HG02938 (cell line): ENCODE results near the gene INSRR.

Source experiments
- ATAC-seq: cut with Tn5 transposase; IDR thresholded peaks from one replicate; pipeline ENCODE4 v1.9.1; 2021; ENCODE audit warnings: mild to moderate bottlenecking, moderate library complexity; ENCODE audit not compliant: unreplicated experiment

The INSRR gene

GRCh38 chr1:156876281-156876680 is 17.4 kb upstream of the INSRR start:
- no peak for ATAC-seq

- ATAC-seq = no peak
Observed at GRCh38 chr1:156875341-156875615, 16.4 kb upstream of the INSRR start.

- no peak for ATAC-seq
Observed at GRCh38 chr1:156874572-156875340, 15.8 kb upstream of the INSRR start.

GRCh38 chr1:156874142-156874541 is 15.2 kb upstream of the INSRR start:
- no peak for ATAC-seq

GRCh38 chr1:156873659-156874058 is 14.7 kb upstream of the INSRR start:
- ATAC-seq = no peak

- no peak for ATAC-seq
Observed at GRCh38 chr1:156869455-156869854, 10.5 kb upstream of the INSRR start.

GRCh38 chr1:156868341-156868740 is 9.4 kb upstream of the INSRR start:
- ATAC-seq = no peak

GRCh38 chr1:156866249-156866909 is 7.5 kb upstream of the INSRR start:
- no peak for ATAC-seq

- ATAC-seq = no peak
Observed at GRCh38 chr1:156865865-156866248, 6.9 kb upstream of the INSRR start.

- no peak for ATAC-seq
Observed at GRCh38 chr1:156865258-156865657, 6.3 kb upstream of the INSRR start.

- ATAC-seq = no peak
Observed at GRCh38 chr1:156864796-156865195, 5.9 kb upstream of the INSRR start.

- ATAC-seq = no peak
Observed at GRCh38 chr1:156863631-156864030, 4.7 kb upstream of the INSRR start.

GRCh38 chr1:156862997-156863599 is 4.2 kb upstream of the INSRR start:
- no peak for ATAC-seq

- ATAC-seq = no peak
Observed at GRCh38 chr1:156862584-156862983, 3.7 kb upstream of the INSRR start.

GRCh38 chr1:156860628-156861423 is 1.9 kb upstream of the INSRR start, which contains the start of gene NTRK1:
Gene NTRK1, plus strand, starts transcription at chr1:156860865. Its CDS starts 70 bp downstream, at chr1:156860935.
- no peak for ATAC-seq

GRCh38 chr1:156860113-156860627 is 1.3 kb upstream of the INSRR start:
- no peak for ATAC-seq

GRCh38 chr1:156859523-156860112 is 701 bp upstream of the INSRR start:
- no peak for ATAC-seq

GRCh38 chr1:156858555-156858956 is 361 bp downstream of the INSRR start:
- ATAC-seq = no peak

- ATAC-seq = no peak
Observed at GRCh38 chr1:156857532-156857931, 1.4 kb downstream of the INSRR start.

GRCh38 chr1:156856282-156856785 is 2.6 kb downstream of the INSRR start:
- no peak for ATAC-seq

GRCh38 chr1:156854634-156855033 is 4.3 kb downstream of the INSRR start:
- no peak for ATAC-seq
